Activated CD4-positive, alpha-beta T cell treated with anti-CD3 and anti-CD28 coated beads, Interleukin-2, amount 50 U/mL, for 4 hours (primary cell): ENCODE results near the gene OSGIN1.

Source experiments
- DNase-seq, 2 experiments: peaks; one replicate each; pipeline ENCODE4 v3.0.0-alpha.2; 2020

Gene OSGIN1

DNA sequence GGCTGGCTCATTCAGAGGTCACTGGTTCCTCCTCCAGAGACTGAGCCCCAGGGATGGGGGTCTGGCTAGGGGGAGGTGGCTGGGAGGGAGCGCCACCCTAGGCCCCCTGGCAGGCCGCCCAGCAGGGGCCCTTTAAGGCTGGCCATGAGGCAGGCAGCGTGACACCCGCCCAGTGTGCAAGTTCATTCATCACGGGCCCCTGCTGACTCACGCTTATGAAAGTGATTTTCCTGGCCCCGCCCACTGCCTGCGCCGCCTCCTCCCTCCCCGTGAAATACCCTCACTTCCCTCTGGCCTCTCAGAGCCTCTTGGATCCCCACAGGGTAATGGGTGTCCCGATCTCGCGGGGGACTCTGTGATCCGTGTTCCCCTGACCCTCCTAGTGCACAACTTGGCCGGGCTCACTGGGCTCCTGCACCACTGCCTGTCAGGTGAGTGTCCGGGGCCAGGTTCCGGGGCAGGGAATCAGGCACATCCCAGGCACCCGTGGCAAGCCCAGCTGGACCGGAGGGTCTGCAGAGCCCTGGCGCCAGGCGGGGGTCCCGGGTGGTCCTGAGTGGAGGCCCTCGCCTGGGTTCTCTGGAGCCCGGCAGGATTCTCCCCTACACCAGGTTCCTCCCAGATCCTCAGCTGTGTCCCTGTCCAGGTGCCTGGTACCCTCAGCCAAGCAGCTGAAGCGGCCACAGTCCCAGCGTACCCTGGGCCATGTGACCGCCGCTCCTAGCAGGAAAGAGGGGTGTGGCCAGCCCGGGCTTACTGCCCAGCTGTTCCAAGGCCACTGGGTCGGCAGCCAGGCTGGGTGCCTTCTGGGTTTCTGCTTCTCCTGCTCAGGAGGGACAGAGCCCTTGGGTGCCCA lies at the start of gene OSGIN1:
Gene OSGIN1, plus strand, starts transcription at position 301 of the 856 bp plus-strand sequence. CDS start 4,432 bp downstream, outside the sequence.
- DNase-seq, result peak; percentile 62 to 66

GRCh38 chr16:83903751-83904150 lies 49.3 kb upstream of the OSGIN1 start:
- DNase-seq, result no peak

DNA sequence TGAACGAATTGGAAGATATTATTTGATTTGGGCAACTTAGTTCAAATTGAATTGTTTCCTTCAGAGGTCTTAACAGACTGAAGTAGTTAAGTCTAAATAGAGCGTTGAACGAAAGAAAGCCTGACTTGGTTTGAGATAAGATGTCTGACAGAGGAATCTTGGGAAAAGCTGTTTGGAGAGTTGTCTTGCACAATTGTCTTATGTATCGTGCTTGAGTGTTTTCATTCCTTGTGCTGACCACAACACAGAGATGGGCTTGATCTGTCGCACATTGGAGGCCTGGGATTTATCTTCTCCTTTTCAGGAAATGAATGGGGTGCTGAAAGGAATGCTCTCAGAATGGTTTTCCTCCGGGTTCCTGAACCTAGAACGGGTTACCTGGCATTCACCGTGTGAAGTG lies 46.4 kb upstream of the OSGIN1 start:
- DNase-seq, result no peak

DNA sequence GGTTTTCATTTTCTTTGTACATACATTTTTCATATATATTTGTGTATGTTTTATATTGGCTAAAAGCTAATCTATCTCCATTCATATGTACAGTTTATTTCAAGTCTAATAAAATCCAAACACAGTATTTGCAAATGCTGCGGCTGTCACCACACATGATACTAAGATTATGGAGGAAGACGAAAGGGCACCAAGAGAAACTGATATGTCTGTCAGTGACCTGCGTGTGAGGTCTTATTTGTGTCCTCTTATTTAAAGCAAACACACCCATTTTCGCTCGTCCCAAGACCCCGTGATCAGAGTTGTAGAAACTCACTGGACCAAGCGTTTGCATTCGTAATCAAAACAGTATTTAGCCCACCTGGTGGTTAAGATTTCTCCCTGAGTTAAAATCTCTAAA lies 45.9 kb upstream of the OSGIN1 start:
- no peak for DNase-seq

GRCh38 chr16:83907631-83908250 lies 45.3 kb upstream of the OSGIN1 start:
- no peak for DNase-seq

GRCh38 chr16:83908798-83909197 lies 44.2 kb upstream of the OSGIN1 start:
- no peak for DNase-seq

DNA sequence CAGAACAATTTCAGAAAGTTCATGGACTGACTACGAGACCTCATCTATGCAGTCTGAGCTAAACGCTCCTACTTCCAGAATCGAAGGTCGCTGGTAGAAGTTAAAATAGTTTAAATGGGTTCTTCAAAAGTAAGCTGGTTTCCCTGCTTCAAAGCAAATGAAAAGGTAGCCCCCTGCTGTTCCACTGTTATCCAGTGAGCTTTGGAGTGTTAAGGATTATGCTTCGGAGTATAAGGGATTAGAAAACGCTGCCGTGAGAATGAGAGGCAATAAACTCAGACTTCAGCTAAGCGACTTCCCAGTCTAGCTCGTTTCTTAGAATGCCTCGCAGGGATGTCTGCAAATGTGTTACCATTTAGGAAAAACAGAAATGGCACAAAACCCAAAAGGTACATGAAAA lies 41.8 kb upstream of the OSGIN1 start:
- DNase-seq, result no peak

- DNase-seq, result no peak
Measured at GRCh38 chr16:83912519-83913244, 40.4 kb upstream of the OSGIN1 start.

DNA sequence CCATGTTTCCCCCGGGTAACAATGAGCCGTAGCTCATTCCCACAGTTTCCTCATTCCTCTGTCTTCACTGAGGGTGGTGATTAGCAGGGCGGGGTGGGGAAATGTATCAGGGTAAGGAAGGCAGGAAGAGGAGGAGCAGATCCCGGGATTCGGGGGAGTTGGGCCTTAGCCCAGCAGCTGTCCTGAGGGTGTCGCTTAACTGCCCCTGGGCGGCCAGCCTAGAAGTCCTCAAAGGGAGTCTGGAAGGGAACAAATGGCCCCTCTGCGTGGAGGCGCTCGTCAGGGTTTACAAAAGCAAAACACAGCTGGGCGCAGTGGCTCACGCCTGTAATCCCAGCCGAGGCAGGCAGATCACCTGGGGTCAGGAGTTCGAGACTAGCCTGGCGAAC lies 39.8 kb upstream of the OSGIN1 start:
- DNase-seq, result no peak

- DNase-seq, result no peak
Measured at GRCh38 chr16:83914091-83914710, 38.8 kb upstream of the OSGIN1 start.

- no peak for DNase-seq
Measured at GRCh38 chr16:83915081-83915480, 38.0 kb upstream of the OSGIN1 start.

DNA sequence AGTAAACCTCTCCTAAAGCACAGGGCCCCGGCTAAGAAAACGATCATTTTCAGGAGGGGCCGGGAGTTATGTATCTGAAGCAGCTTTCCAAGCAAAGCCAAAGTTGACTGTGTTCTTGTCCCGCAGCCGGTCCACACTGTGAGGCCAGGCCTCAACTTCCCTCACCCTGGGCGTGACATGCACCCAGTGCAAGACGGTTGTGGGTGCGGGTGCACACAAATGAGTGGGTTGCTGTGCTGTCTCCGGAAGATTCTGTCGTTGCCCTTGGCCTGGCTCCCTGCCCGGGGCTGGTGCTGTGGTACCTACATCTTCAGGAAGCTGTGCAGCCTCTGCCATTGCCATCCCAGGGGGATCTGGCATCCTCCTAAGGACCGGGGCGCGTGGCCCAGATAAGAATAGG lies 37.5 kb upstream of the OSGIN1 start:
- no peak for DNase-seq

GRCh38 chr16:83917152-83918120 lies 35.6 kb upstream of the OSGIN1 start:
- no peak for DNase-seq

DNA sequence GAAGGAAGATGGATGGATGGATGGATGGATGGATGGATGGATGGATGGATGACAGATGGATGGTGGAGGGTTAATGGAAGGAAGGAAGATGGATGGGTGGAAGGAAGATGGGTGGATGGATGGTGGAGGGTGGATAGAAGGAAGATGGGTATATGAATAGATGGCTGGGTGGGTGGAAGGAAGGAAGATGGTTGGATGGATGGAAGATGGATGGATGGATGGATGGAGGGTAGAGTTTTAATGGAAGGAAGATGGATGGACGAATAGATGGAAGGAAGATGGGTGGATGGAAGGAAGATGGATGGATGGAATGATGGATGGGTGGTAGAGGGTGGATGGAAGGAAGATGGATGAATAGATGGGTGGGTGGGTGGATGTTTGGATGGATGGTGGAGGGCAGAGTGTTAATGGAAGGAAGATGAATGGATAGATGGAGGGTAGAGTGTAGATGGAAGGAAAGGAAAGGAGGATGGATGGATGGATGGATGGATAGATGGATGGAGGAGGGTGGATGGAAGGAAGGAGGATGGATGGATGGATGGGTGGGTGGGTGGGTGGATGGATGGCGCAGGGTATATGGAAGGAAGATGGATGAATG lies 32.0 kb upstream of the OSGIN1 start:
- no peak for DNase-seq

GRCh38 chr16:83923581-83924365 lies 29.3 kb upstream of the OSGIN1 start:
- no peak for DNase-seq

- no peak for DNase-seq
Measured at GRCh38 chr16:83924686-83925085, 28.4 kb upstream of the OSGIN1 start.

DNA sequence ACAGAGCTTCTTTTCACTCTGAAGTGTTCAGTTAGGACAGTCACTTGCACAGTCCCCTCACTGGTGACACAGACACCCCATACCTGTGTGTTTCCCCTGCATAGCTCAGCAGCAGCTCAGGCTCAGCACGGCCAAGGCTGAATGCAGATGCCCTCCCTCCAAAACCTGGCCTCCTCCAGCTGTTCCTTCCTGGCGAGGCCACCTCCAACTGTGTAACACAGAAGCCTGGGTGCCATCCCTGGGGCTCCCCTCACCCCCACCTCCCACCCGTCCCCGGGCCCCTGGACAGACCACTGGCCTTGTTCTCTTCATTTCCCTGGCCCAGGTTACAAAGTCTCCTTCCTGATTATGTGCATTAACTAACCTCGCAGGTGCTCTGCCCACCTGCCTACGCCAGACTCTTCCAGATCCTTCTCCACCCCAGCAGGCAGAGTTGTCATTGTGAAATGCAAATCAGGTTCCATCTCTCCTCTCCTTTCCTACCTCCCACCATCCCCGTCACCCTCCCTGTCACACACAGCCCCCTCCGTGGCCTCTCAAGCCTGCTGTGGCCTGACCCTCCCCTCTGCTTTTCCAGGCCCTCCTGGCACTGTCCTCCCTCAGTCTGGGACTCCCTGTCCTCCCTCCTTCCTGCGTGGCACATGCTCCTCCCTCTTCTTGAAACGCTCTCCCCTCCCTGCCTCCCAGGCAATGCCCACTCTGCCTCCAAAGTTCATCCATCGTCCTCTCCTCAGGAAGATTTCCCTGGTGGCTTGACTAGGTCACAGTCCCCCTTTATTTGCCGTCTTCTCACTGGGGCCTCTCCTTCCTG lies 27.7 kb upstream of the OSGIN1 start:
- no peak for DNase-seq

DNA sequence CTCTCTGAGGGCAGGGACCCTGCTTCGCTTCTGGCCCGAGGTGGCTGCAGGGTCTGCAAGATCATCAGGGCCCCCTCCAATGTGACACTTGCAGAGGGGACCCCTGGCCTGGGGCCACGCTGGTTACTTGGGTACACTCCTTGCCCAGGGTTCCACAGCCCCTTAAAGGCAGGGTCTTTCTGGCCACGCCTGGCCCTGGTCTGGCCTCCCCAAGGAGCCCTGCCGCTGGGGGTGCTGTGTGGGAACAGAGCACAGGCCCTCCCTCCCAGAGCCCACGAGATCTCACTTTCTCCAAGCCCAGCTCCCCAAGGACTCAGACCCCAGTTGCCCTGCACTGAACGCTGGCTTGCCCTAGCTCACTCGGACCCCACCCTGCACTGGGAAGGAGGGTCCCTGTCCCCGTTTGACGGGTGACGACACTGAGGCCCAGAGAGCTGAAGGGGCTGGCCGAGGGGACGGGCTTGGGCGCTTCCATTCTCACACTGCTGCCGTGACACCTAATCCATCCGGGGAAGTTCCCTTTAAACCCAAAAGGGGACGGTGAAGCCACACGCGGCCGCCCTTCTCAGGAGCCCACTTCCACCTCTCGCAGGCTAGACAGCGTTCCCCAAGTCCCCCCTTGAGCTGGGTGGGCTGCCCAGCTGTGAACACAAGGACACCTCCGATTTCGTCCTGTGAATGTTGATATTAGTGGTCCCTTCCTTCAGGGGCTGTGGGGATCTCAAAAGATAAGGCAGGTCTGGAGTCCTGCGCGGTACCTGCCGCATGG lies 26.9 kb upstream of the OSGIN1 start:
- DNase-seq, result no peak
